Activated naive CD4-positive, alpha-beta T cell treated with anti-CD3 and anti-CD28 coated beads, Interleukin-2, amount 10 ng/mL, durations not matched to agents 7 days and 5 days (primary cell): ENCODE results near the gene LAMA3.

ENCODE experiments used
- CTCF ChIA-PET: fragments of 350-600 bp; sonication (Branson Sonifier 250); formaldehyde crosslinking; loops from one replicate; lab custom pipeline; 2021; ENCODE audit warnings: antibody characterized with exemption; lab: Charles Lee
- DNase-seq: peaks from one replicate; pipeline ENCODE4 v3.0.0-alpha.2; 2020
- H3K27ac Mint-ChIP-seq: one replicate; pipeline ENCODE4 v1.8.0; 2021; ENCODE audit warnings: mild to moderate bottlenecking, moderate library complexity, mixed read lengths
- H3K27me3 Mint-ChIP-seq: one replicate; pipeline ENCODE4 v1.8.0; 2021; ENCODE audit warnings: mild to moderate bottlenecking, mixed read lengths
- H3K36me3 Mint-ChIP-seq: one replicate; pipeline ENCODE4 v1.8.0; 2021; ENCODE audit warnings: mixed read lengths
- H3K4me1 Mint-ChIP-seq: one replicate; pipeline ENCODE4 v1.8.0; 2021; ENCODE audit warnings: mixed read lengths
- H3K4me3 Mint-ChIP-seq: one replicate; pipeline ENCODE4 v1.8.0; 2021; ENCODE audit warnings: mild to moderate bottlenecking, moderate library complexity, mixed read lengths
- H3K9me3 Mint-ChIP-seq: one replicate; pipeline ENCODE4 v1.8.0; 2021; ENCODE audit warnings: mixed read lengths

LAMA3 gene

DNA sequence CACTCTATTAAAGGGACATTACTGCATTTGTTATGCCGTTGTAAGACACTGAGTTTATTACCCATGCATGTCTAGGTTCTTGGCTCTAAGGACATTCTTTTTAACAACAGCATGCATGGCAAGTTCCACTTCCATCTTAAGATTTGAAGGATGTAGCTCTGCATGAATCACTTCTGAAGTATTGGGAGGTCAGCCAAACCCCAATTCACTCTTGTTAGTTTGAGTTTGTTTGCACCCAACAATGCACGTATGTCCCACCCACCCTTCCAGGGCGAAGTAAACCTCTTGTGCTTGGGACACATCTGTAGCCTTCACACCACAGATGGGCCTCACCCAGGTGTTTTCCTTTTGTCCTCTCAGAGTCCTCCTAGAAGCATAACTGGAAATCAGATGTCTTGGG lies 5.6 kb upstream of the LAMA3 start:
- no peaks in the 10 kb centered on the region for H3K9me3 Mint-ChIP-seq
- no peak overlapping the region for H3K27ac Mint-ChIP-seq
- peaks cover 83% of the 10 kb centered on the region for H3K27me3 Mint-ChIP-seq
- CTCF ChIA-PET = no interaction called here
- H3K36me3 Mint-ChIP-seq = no peaks in the 10 kb centered on the region
- H3K4me1 Mint-ChIP-seq = peaks cover 2% of the 10 kb centered on the region
- no peak for DNase-seq
- no peak overlapping the region for H3K4me3 Mint-ChIP-seq

GRCh38 chr18:23684515-23685197 lies 4.6 kb upstream of the LAMA3 start:
- no peak overlapping the region for H3K27ac Mint-ChIP-seq
- peaks cover 84% of the 10 kb centered on the region for H3K27me3 Mint-ChIP-seq
- no peaks in the 10 kb centered on the region for H3K9me3 Mint-ChIP-seq
- CTCF ChIA-PET = interaction anchor here (0.9 to 1.1 kb wide), 2 partner anchors 19 to 83 kb away, joined by 3 to 4 read pairs; no protein-coding TSS in a partner anchor
- no peak for DNase-seq
- no peak overlapping the region for H3K4me3 Mint-ChIP-seq
- peaks cover 7% of the 10 kb centered on the region for H3K4me1 Mint-ChIP-seq
- no peaks in the 10 kb centered on the region for H3K36me3 Mint-ChIP-seq

GRCh38 chr18:23688528-23688927 lies 725 bp upstream of the LAMA3 start:
- H3K4me3 Mint-ChIP-seq = no peak overlapping the region
- H3K9me3 Mint-ChIP-seq = no peaks in the 10 kb centered on the region
- CTCF ChIA-PET = interaction anchor here (0.8 to 0.9 kb wide), 2 partner anchors 13 to 67 kb away, joined by 3 read pairs; no protein-coding TSS in a partner anchor
- peaks cover 11% of the 10 kb centered on the region for H3K4me1 Mint-ChIP-seq
- no peak for DNase-seq
- H3K27ac Mint-ChIP-seq = no peak overlapping the region
- no peaks in the 10 kb centered on the region for H3K36me3 Mint-ChIP-seq
- peaks cover 82% of the 10 kb centered on the region for H3K27me3 Mint-ChIP-seq

DNA sequence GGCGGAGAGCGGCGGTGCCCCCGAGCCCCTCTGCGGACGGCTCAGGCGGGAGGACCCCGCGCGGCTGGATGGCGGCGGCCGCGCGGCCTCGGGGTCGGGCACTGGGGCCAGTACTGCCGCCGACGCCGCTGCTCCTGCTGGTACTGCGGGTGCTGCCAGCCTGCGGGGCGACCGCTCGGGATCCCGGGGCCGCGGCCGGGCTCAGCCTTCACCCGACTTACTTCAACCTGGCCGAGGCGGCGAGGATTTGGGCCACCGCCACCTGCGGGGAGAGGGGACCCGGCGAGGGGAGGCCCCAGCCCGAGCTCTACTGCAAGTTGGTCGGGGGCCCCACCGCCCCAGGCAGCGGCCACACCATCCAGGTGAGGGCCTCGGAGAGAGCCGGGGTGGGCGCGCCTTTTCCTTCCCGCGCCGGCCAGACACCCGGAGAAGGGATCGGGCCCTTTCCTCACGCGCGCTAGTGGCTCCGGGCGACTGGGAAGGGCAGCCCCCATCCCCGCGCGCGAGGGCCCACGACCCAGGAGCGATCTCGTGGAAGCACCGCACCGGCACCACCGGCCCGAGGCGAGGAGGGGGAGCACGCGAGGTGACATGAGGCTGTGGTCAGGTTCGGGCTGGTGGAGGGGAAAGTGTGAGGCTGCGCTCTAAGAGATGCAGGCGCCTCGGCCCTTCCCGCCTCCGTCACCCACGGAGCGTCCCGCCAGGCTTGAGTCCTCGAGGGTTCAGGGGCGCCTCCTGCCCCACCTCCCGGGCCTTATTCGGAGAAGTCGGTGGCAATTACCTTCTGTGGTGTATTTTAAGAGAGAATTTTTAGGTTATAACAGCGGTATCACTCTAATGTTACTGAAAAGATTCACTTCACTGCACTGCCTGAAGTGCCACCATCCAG lies 607 bp downstream of the LAMA3 start:
- H3K4me1 Mint-ChIP-seq = peaks cover 14% of the 10 kb centered on the region
- DNase-seq = no peak
- no peaks in the 10 kb centered on the region for H3K36me3 Mint-ChIP-seq
- H3K27ac Mint-ChIP-seq = no peak overlapping the region
- CTCF ChIA-PET = no interaction called here
- H3K4me3 Mint-ChIP-seq = peak overlapping the region; percentile 35
- H3K27me3 Mint-ChIP-seq = peaks cover 76% of the 10 kb centered on the region
- H3K9me3 Mint-ChIP-seq = no peaks in the 10 kb centered on the region

GRCh38 chr18:23690505-23691068 lies 1.3 kb downstream of the LAMA3 start:
- Mint-ChIP-seq H3K4me1 (peaks cover 16% of the 10 kb centered on the region), H3K27me3 (peaks cover 75% of the 10 kb centered on the region), H3K9me3 (no peaks in the 10 kb centered on the region), H3K27ac (no peak overlapping the region), H3K4me3 (peak overlapping the region; percentile 35), H3K36me3 (no peaks in the 10 kb centered on the region)
- CTCF ChIA-PET = no interaction called here
- no peak for DNase-seq

GRCh38 chr18:23693846-23694245 lies 4.6 kb downstream of the LAMA3 start:
- DNase-seq = no peak
- Mint-ChIP-seq H3K27me3 (peaks cover 55% of the 10 kb centered on the region), H3K27ac (no peak overlapping the region), H3K9me3 (no peaks in the 10 kb centered on the region), H3K4me3 (no peak overlapping the region), H3K4me1 (peaks cover 12% of the 10 kb centered on the region), H3K36me3 (no peaks in the 10 kb centered on the region)
- CTCF ChIA-PET = interaction anchor here (1.6 kb wide), 1 partner anchor 9 kb away, joined by 4 read pairs; no protein-coding TSS in a partner anchor

- no peaks in the 10 kb centered on the region for H3K9me3 Mint-ChIP-seq
- no peaks in the 10 kb centered on the region for H3K36me3 Mint-ChIP-seq
- H3K4me1 Mint-ChIP-seq = peaks cover 9% of the 10 kb centered on the region
- peaks cover 50% of the 10 kb centered on the region for H3K27me3 Mint-ChIP-seq
- CTCF ChIA-PET = interaction anchor here (1.3 to 1.6 kb wide), 2 partner anchors 8 to 73 kb away, joined by 3 to 4 read pairs; no protein-coding TSS in a partner anchor
- DNase-seq = no peak
- H3K4me3 Mint-ChIP-seq = no peak overlapping the region
- H3K27ac Mint-ChIP-seq = no peak overlapping the region
Observed at GRCh38 chr18:23694637-23695430, 5.6 kb downstream of the LAMA3 start.

- no peaks in the 10 kb centered on the region for H3K36me3 Mint-ChIP-seq
- no peaks in the 10 kb centered on the region for H3K9me3 Mint-ChIP-seq
- H3K4me3 Mint-ChIP-seq = no peak overlapping the region
- H3K27me3 Mint-ChIP-seq = peaks cover 51% of the 10 kb centered on the region
- no peaks in the 10 kb centered on the region for H3K4me1 Mint-ChIP-seq
- CTCF ChIA-PET = interaction anchor here (1.1 to 1.5 kb wide), 2 partner anchors 72 to 74 kb away, joined by 3 to 5 read pairs; no protein-coding TSS in a partner anchor
- no peak overlapping the region for H3K27ac Mint-ChIP-seq
- no peak for DNase-seq
Observed at GRCh38 chr18:23701017-23701416, 11.8 kb downstream of the LAMA3 start.

DNA sequence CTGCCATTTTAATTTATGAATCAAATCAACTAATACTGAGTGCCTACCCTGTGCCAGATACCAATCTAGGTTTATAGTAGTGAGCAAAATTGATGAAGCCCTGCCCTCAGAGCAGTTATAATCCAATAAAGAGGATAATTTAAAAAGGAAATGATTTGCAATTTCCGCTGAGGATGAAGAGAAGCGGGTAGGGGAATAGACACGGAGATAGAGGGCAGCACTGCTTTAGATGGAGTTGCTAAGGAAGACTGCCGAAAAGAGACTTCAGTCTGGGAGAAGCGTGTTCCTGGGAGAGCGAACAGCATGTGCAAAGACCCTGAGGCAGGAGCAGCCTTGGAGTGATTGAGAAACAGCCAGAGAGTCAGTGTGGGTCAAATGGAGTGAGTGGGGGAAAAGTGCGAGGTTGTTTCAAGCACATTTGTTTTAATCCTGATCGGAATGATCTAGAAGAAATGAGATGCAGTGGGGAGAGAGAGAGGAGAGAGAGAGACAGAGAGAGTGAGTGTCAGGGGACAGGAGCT lies 12.4 kb downstream of the LAMA3 start:
- no peaks in the 10 kb centered on the region for H3K36me3 Mint-ChIP-seq
- peaks cover 48% of the 10 kb centered on the region for H3K27me3 Mint-ChIP-seq
- no peak overlapping the region for H3K27ac Mint-ChIP-seq
- H3K4me1 Mint-ChIP-seq = no peaks in the 10 kb centered on the region
- CTCF ChIA-PET = interaction anchor here (1.1 to 4.2 kb wide), 4 partner anchors 72 to 185 kb away, joined by 3 to 29 read pairs (median 8); no protein-coding TSS in a partner anchor
- no peak for DNase-seq
- no peak overlapping the region for H3K4me3 Mint-ChIP-seq
- H3K9me3 Mint-ChIP-seq = no peaks in the 10 kb centered on the region

DNA sequence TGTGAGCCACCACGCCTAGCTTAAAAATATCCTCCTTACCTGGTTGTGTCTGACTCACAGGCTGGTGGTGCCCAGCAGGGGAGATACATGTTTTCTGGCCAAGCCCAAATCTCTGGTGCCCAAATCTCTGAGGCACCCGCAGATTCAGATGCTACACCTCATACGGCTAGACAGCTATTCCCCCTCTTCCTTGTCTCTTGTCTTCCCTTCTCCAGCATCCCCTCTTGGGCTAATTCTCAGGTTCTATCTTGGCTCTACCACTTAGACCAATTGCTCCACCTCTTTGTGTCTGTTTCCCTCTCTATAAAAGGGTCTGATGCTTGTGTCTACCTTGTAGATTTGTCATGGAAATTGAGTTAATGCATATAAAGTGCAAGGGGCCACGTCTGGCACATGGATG lies 13.4 kb downstream of the LAMA3 start:
- CTCF ChIA-PET = interaction anchor here (0.6 to 4.2 kb wide), 21 partner anchors 8 to 392 kb away, joined by 3 to 29 read pairs (median 4); no protein-coding TSS in a partner anchor
- Mint-ChIP-seq H3K27ac (no peak overlapping the region), H3K27me3 (peaks cover 42% of the 10 kb centered on the region)

DNA sequence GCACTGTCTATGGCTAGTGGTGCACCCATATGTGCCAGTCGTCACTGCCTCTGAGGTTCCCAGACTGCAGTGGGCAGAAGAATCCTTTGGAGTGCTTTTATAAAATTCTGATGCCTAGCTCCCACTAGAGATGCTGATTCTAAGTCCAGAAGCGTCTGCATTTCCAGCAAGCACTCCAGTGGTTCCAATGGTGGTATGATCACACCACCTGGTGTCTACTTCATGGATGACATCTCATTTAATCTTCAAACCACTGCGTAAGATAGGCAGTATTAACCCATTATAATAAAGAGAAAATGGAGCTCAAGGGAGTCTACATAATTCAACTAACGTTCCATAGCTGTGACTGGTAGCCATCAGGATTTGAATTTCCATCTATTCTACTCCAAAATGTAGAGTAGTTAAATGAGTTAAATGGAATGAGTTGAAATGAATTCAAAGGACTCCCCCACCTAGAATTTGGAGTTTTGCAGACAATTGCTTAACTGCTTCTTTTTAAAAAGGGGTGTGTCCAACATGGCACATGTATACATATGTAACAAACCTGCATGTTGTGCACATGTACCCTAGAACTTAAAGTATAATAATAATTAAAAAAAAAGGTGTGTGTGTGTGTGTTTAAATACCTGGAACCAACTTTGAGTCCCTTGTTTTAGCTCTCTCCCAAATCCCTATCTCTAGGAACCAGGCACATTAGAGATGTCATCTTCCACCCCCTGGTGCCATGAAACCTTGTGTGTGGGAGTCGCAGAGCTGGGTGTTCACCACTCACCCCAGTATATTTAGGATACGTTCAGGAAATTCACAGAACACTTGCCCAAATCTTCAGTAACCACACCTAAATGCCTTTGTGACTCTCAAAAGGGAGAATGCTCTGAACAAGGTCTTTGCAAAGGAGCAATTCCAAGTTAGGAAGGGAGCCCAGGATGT lies 14.1 kb downstream of the LAMA3 start:
- Mint-ChIP-seq H3K27me3 (peaks cover 42% of the 10 kb centered on the region), H3K9me3 (peaks cover 8% of the 10 kb centered on the region), H3K4me1 (no peaks in the 10 kb centered on the region), H3K36me3 (peaks cover 4% of the 10 kb centered on the region), H3K27ac (no peak overlapping the region), H3K4me3 (no peak overlapping the region)
- CTCF ChIA-PET = interaction anchor here (0.5 to 4.2 kb wide), 24 partner anchors 9 to 391 kb away, joined by 3 to 29 read pairs (median 4); no protein-coding TSS in a partner anchor
- DNase-seq = peak; percentile 44

More for the DNA sequence above, 13.4 kb downstream of the LAMA3 start:
- H3K4me1 Mint-ChIP-seq = no peaks in the 10 kb centered on the region
- no peaks in the 10 kb centered on the region for H3K36me3 Mint-ChIP-seq
- H3K4me3 Mint-ChIP-seq = no peak overlapping the region
- no peak for DNase-seq
- H3K9me3 Mint-ChIP-seq = peaks cover 4% of the 10 kb centered on the region

GRCh38 chr18:23703987-23704384 lies 14.7 kb downstream of the LAMA3 start:
- Mint-ChIP-seq H3K27me3 (peaks cover 41% of the 10 kb centered on the region), H3K9me3 (peaks cover 8% of the 10 kb centered on the region), H3K4me1 (no peaks in the 10 kb centered on the region), H3K4me3 (no peak overlapping the region), H3K36me3 (peaks cover 4% of the 10 kb centered on the region), H3K27ac (no peak overlapping the region)
- CTCF ChIA-PET = interaction anchor here (1.0 to 4.2 kb wide), 7 partner anchors 12 to 205 kb away, joined by 4 to 29 read pairs (median 11); no protein-coding TSS in a partner anchor
- DNase-seq = no peak
